K562 (cell line): ENCODE results near the gene UFL1. TPM values are rescaled to one million over a fixed set of nuclear protein-coding genes. Genes with fewer than 3 reads are reported as not detected.

ENCODE experiments used
- ATAC-seq: fragments of 200-7000 bp; cut with Tn5 transposase; 3 replicates; pipeline ENCODE4 v1.9.1; 2020; ENCODE audit warnings: moderate library complexity
- BruUV-seq: library from RNA; stranded (reverse); fragments of 400-500 nt; replicated peaks from 2 replicates; lab custom pipeline; 2021; lab: Mats Ljungman, UMichigan
- CTCF ChIA-PET: fragments of 300-600 bp; formaldehyde crosslinking; extraction: SDS; loops from one replicate; lab custom pipeline; 2021; ENCODE audit warnings: low intra/inter-chr PET ratio; lab: Yijun Ruan, JAX
- POLR2A ChIA-PET: fragments of 300-600, 350-650 bp; sonication (Branson Sonifier 250); formaldehyde crosslinking; extraction: SDS; loops from one replicate; lab custom pipeline; 2021; ENCODE audit warnings: antibody characterized with exemption, inconsistent platforms; lab: Yijun Ruan, JAX
- DNase-seq, 4 experiments: peaks; one replicate each; pipeline versions ENCODE4 v3.0.0 to v3.0.0-alpha.2; 2011 to 2018; ENCODE audit warnings: low spot score in 3 of 4, mixed read lengths in 3 of 4; ENCODE audit errors: extremely low read depth in 1 of 4
- FAIRE-seq: peaks from 2 replicates; lab custom pipeline; 2011; peaks lifted over from hg19 to GRCh38; lab: Jason Lieb, UNC
- H2AFZ ChIP-seq: 2 replicates; pipeline ENCODE4 v1.6.0; 2011; ENCODE audit warnings: low read depth, low read length, control low read depth, inconsistent platforms
- H3K27ac ChIP-seq: fragments of 200-600 bp; 3 replicates; pipeline ENCODE4 v1.8.0; 2011; ENCODE audit warnings: low read depth, mild to moderate bottlenecking, control low read depth, inconsistent platforms, low read length, moderate library complexity, mixed read lengths; ENCODE audit errors: extremely low read depth
- H3K27me3 ChIP-seq, 2 experiments: fragments of 300-600 bp in 1 of 2; 2 replicates in 1 of 2; 3 replicates in 1 of 2; pipeline versions ENCODE4 v1.6.0 to v1.8.0; 2011; ENCODE audit warnings: inconsistent platforms in 2 of 2, low read length in 2 of 2, mild to moderate bottlenecking in 1 of 2, mixed read lengths in 1 of 2, moderate library complexity in 1 of 2; ENCODE audit not compliant: control insufficient read depth in 2 of 2, insufficient read depth in 2 of 2
- H3K36me3 ChIP-seq: fragments of 300-600 bp; 3 replicates; pipeline ENCODE4 v1.8.0; 2011; ENCODE audit warnings: mild to moderate bottlenecking, low read length, inconsistent platforms; ENCODE audit not compliant: control insufficient read depth, insufficient read depth
- H3K4me1 ChIP-seq, 2 experiments: fragments of 200-600 bp in 1 of 2; replicated peaks in 1 of 2; 2 replicates in 1 of 2; 3 replicates in 1 of 2; pipeline versions ENCODE4 v1.5.1 to v1.8.0; 2011; ENCODE audit warnings: inconsistent platforms in 2 of 2, low read length in 2 of 2, mild to moderate bottlenecking in 1 of 2, mixed read lengths in 1 of 2, moderate library complexity in 1 of 2; ENCODE audit not compliant: control insufficient read depth in 2 of 2, insufficient read depth in 2 of 2
- H3K4me2 ChIP-seq: 2 replicates; pipeline ENCODE4 v1.6.1; 2011; ENCODE audit warnings: low read length, control low read depth, inconsistent platforms, mixed read lengths; ENCODE audit not compliant: insufficient read depth
- H3K4me3 ChIP-seq: fragments of 200-600 bp; sonication (generic), shearing (Covaris generic); 2 replicates; pipeline ENCODE4 v1.5.1; 2016; ENCODE audit warnings: control low read depth, inconsistent platforms
- H3K79me2 ChIP-seq: fragments of 200-600 bp; 3 replicates; pipeline ENCODE4 v1.8.0; 2011; ENCODE audit warnings: low read length, inconsistent platforms; ENCODE audit not compliant: control insufficient read depth, insufficient read depth
- H3K9ac ChIP-seq, 2 experiments: 2 replicates each; pipeline versions ENCODE4 v1.6.0 to v1.6.1; 2011; ENCODE audit warnings: low read depth in 2 of 2, low read length in 2 of 2, control low read depth in 1 of 2, inconsistent platforms in 1 of 2, mild to moderate bottlenecking in 1 of 2, mixed read lengths in 1 of 2; ENCODE audit not compliant: insufficient read depth in 1 of 2
- H3K9me1 ChIP-seq: one replicate; pipeline ENCODE4 v1.6.0; 2011; ENCODE audit warnings: inconsistent platforms, mild to moderate bottlenecking, low read length, moderate library complexity; ENCODE audit not compliant: control insufficient read depth, insufficient read depth
- H3K9me3 ChIP-seq: replicated peaks from 2 replicates; pipeline ENCODE4 v1.5.1; 2011; ENCODE audit warnings: low read depth, low read length, inconsistent platforms; ENCODE audit not compliant: control insufficient read depth, insufficient read depth
- H4K20me1 ChIP-seq: replicated peaks from 2 replicates; pipeline ENCODE4 v1.6.1; 2011; ENCODE audit warnings: low read length, inconsistent platforms, mixed read lengths; ENCODE audit not compliant: control insufficient read depth, insufficient read depth
- ETV1 ChIP-seq: fragments of 450-650 bp; conservative IDR thresholded peaks from 2 replicates; pipeline ENCODE4 v1.6.1; 2016; ENCODE audit warnings: missing genetic modification characterization, control low read depth, low read depth, missing compliant biosample characterization
- GABPB1 ChIP-seq: sonication (generic); formaldehyde crosslinking; IDR thresholded peaks from 2 replicates; pipeline ENCODE4 v1.8.0; 2022; ENCODE audit warnings: mild to moderate bottlenecking, missing genetic modification reagents
- IFI16 ChIP-seq: fragments of 250-450 bp; sonication (Bioruptor Pico); IDR thresholded peaks from 2 replicates; pipeline ENCODE4 v2.1.2; 2022; ENCODE audit warnings: mild to moderate bottlenecking, inconsistent platforms
- MLLT1 ChIP-seq, 2 experiments: fragments of 450-650 bp; IDR thresholded peaks; 2 replicates each; pipeline ENCODE4 v1.6.1; 2016
- PCBP2 ChIP-seq: fragments of 200-400 bp; formaldehyde crosslinking; IDR thresholded peaks from 2 replicates; pipeline ENCODE4 v1.6.1; 2018; ENCODE audit warnings: low read length, low read depth, mild to moderate bottlenecking, moderate library complexity; ENCODE audit not compliant: poor library complexity, severe bottlenecking
- POLR3A ChIP-seq: IDR thresholded peaks from 2 replicates; pipeline ENCODE4 v1.6.1; 2011; ENCODE audit warnings: borderline replicate concordance, mild to moderate bottlenecking, moderate library complexity; ENCODE audit not compliant: insufficient read length, insufficient read depth; ENCODE audit errors: extremely low read depth
- SOX6 ChIP-seq: fragments of 450-650 bp; IDR thresholded peaks from 2 replicates; pipeline ENCODE4 v1.6.1; 2014; ENCODE audit warnings: mild to moderate bottlenecking
- TFE3 ChIP-seq: fragments of 450-650 bp; formaldehyde crosslinking; IDR thresholded peaks from 2 replicates; pipeline ENCODE4 v1.4.0; 2020; ENCODE audit warnings: mild to moderate bottlenecking, mixed read lengths
- TRIM24 ChIP-seq, 2 experiments: fragments of 450-650 bp; IDR thresholded peaks; 2 replicates each; pipeline ENCODE4 v1.6.1; 2016
- U2AF2 ChIP-seq: fragments of 200-400 bp; formaldehyde crosslinking; optimal IDR thresholded peaks from 2 replicates; pipeline ENCODE3; 2017; ENCODE audit warnings: low read depth, mild to moderate bottlenecking, low read length
- ZFPM2 ChIP-seq: fragments of 250-450 bp; sonication (Bioruptor Pico); IDR thresholded peaks from 2 replicates; pipeline ENCODE4 v1.5.1; 2022; ENCODE audit warnings: mild to moderate bottlenecking
- ZNF224 ChIP-seq: sonication (generic); formaldehyde crosslinking; IDR thresholded peaks from 2 replicates; pipeline ENCODE4 v1.8.0; 2022; ENCODE audit warnings: mild to moderate bottlenecking, missing genetic modification reagents
- WGBS: fragments of 100-300 bp; shearing (Covaris generic); methylation state at CpG from one replicate; pipeline ENCODE4 v1.1.6; 2016; ENCODE audit warnings: low coverage, mixed read lengths; ENCODE audit not compliant: insufficient coverage; ENCODE audit errors: missing lambda C conversion rate; 5-methylcytosine and 5-hydroxymethylcytosine counted together
- in situ Hi-C: fragments of 300-500 bp; cut with MboI; formaldehyde crosslinking; loops from 4 replicates; pipeline ENCODE4 v1.15.0; 2018; ENCODE audit warnings: inconsistent platforms, mixed read lengths
- intact Hi-C: fragments of 100-400 bp; cut with micrococcal nuclease; formaldehyde crosslinking; loops from 2 replicates; pipeline ENCODE4 v1.14.2; 2022
- polyA plus RNA-seq, 8 experiments: library from polyadenylated mRNA; depleted of rRNA in 4 of 8; stranded (reverse) in 5 of 8; unstranded in 3 of 8; fragments of >200 nt; fragmentation: Nextera tagmentation in 2 of 8; fragmentation: Illumina TruSeq in 1 of 8; extraction: Ambion mirVana in 2 of 8; extraction: Trizol in 1 of 8; gene quantifications; 2 replicates each; pipeline versions ENCODE4 v1.2.1 to v1.2.3, GENCODE V29; 2011 to 2014; ENCODE audit warnings: inconsistent platforms in 1 of 8, missing spikeins in 1 of 8
- total RNA-seq, 7 experiments: library from RNA; depleted of rRNA in 6 of 7; stranded (reverse); fragments of >200 nt in 6 of 7; fragmentation: Illumina TruSeq in 2 of 7; extraction: Trizol in 2 of 7; gene quantifications; 2 replicates each; pipeline versions ENCODE4 v1.2.1 to v1.2.3, GENCODE V29; 2011 to 2021; ENCODE audit warnings: low replicate concordance in 1 of 7

Gene UFL1
- total and polyA plus RNA-seq, 9 of the 15 experiments (the other 6 are each of a cell fraction or from before 2014, with no cell fraction given): 10.9 to 23.1 (median 18.3) TPM

GRCh38 chr6:96528193-96528592 is 6.6 kb downstream of the UFL1 start:
- no peak overlapping the region for H3K4me2 ChIP-seq
- in situ Hi-C loops: no loop called here
- 88% methylated on average over 3 of the region's 3 CpGs for WGBS
- no peaks in the 10 kb centered on the region for H3K27me3 ChIP-seq
- H3K79me2 ChIP-seq: peaks cover 11% of the 10 kb centered on the region
- no peak overlapping the region for H3K9ac ChIP-seq
- H3K36me3 ChIP-seq: peaks cover 72% of the 10 kb centered on the region
- H3K9me3 ChIP-seq: no peaks in the 10 kb centered on the region
- H4K20me1 ChIP-seq: no peaks in the 10 kb centered on the region
- POLR2A ChIA-PET: interaction anchor here (1.5 kb wide), 1 partner anchor 24 kb away, joined by 3 read pairs; no protein-coding TSS in a partner anchor
- no peaks in the 10 kb centered on the region for H3K4me1 ChIP-seq
- ATAC-seq (no peak), FAIRE-seq (no peak), DNase-seq (no peak)
- no TSS peak for BruUV-seq
- CTCF ChIA-PET: no interaction called here
- TF ChIP-seq GABPB1 (CRISPR knock-in tag): no peak
- peak; percentile 58 for TF ChIP-seq TFE3 (CRISPR knock-in tag)
- no peak for TF ChIP-seq ZFPM2 (CRISPR knock-in tag)
- no peak overlapping the region for H3K27ac ChIP-seq
- H3K9me1 ChIP-seq: no peaks in the 10 kb centered on the region
- intact Hi-C loops: loop anchor here (10.0 kb wide), 1 partner anchor 397 kb away; the partner anchor contains the start of gene KLHL32
- no peak overlapping the region for H2AFZ ChIP-seq
- no peak overlapping the region for H3K4me3 ChIP-seq

- H3K9ac ChIP-seq: no peak overlapping the region
- no peaks in the 10 kb centered on the region for H3K9me1 ChIP-seq
- FAIRE-seq (no peak), DNase-seq (no peak), ATAC-seq (no peak)
- no peaks in the 10 kb centered on the region for H4K20me1 ChIP-seq
- intact Hi-C loops (no loop called here), in situ Hi-C loops (no loop called here)
- H3K79me2 ChIP-seq: no peaks in the 10 kb centered on the region
- no TSS peak for BruUV-seq
- peaks cover 54% of the 10 kb centered on the region for H3K36me3 ChIP-seq
- no peak overlapping the region for H3K27ac ChIP-seq
- H2AFZ ChIP-seq: no peak overlapping the region
- H3K4me2 ChIP-seq: no peak overlapping the region
- no peaks in the 10 kb centered on the region for H3K9me3 ChIP-seq
- WGBS: 100% methylated on average over 1 of the region's 1 CpG
- no peaks in the 10 kb centered on the region for H3K27me3 ChIP-seq
- ChIA-PET CTCF (no interaction called here), POLR2A (no interaction called here)
- no peaks in the 10 kb centered on the region for H3K4me1 ChIP-seq
- H3K4me3 ChIP-seq: no peak overlapping the region
- TF ChIP-seq U2AF2 (no peak), SOX6 (no peak), IFI16 (CRISPR knock-in tag) (no peak), MLLT1 (IDR thresholded peaks at IDR 0.05) (no peak), ZNF224 (no peak), PCBP2 (no peak), POLR3A (no peak), ETV1 (no peak), TRIM24 (IDR thresholded peaks at IDR 0.05) (no peak)
Measured at GRCh38 chr6:96532399-96532798, 10.8 kb downstream of the UFL1 start.
